Measurements from ENCODE around the gene IQGAP3.
"Not testable (repeated sequence)": the region's sequence is repeated elsewhere in the genome, so short reads cannot be mapped to it uniquely, and the experiment has no call there.

IQGAP3 gene

DNA sequence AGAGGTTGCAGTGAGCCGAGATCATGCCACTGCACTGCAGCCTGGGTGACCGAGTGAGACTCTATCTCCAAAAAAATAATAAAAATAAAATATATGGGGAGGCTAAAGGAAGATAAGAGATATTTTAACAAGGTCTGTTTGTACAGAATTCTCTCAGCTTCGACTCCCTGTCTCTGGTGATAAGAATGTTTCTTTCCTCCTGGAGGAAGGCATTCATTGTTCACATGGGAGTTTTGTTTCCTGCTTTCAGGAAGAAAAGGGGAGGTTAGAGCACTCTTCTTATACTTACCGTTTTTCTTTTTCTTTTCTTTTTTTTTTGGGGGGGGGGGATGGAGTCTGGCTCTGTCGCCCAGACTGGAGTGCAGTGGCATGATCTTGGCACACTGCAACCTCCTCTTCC, 17.2 kb upstream of the IQGAP3 start:
- Histone ChIP-seq H3F3A (ENCODE audit: insufficient read depth, low read length) (peaks cover 25% of the 10 kb centered on the region), H3K4me1 (ENCODE audit: low read length) (peaks cover 20% of the 10 kb centered on the region)
- TF ChIP-seq, protein P1, sequence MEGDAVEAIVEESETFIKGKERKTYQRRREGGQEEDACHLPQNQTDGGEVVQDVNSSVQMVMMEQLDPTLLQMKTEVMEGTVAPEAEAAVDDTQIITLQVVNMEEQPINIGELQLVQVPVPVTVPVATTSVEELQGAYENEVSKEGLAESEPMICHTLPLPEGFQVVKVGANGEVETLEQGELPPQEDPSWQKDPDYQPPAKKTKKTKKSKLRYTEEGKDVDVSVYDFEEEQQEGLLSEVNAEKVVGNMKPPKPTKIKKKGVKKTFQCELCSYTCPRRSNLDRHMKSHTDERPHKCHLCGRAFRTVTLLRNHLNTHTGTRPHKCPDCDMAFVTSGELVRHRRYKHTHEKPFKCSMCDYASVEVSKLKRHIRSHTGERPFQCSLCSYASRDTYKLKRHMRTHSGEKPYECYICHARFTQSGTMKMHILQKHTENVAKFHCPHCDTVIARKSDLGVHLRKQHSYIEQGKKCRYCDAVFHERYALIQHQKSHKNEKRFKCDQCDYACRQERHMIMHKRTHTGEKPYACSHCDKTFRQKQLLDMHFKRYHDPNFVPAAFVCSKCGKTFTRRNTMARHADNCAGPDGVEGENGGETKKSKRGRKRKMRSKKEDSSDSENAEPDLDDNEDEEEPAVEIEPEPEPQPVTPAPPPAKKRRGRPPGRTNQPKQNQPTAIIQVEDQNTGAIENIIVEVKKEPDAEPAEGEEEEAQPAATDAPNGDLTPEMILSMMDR (IDR thresholded peaks at IDR 0.05; ENCODE audit: low read length) = no peak
- TF ChIP-seq EZH2 (optimal IDR thresholded peaks at IDR 0.05; ENCODE audit: low read depth, low read length) = no peak
- no peak for TF ChIP-seq EZH2phosphoT487 (IDR thresholded peaks at IDR 0.05; ENCODE audit: low read length)

DNA sequence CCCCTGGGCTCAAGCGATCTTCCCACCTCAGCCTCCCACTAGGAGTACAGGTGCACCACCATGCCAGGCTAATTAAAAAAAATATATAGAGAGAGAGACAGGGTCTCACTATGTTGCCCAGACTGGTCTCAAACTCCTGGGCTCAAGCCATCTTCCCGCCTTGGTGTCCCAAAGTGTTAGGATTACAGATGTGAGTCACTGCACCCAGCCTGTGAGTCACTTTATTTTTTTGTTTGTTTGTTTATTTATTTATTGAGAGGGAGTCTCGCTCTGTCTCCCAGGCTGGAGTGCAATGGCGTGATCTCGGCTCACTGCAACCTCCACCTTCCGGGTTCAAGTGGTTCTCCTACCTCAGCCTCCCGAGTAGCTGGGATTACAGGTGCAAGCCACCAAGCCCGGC, 15.6 kb upstream of the IQGAP3 start:
- DNase-seq; H3K36me3 ChIP-seq (replicated peaks; ENCODE audit: insufficient read depth, low read length): not testable (repeated sequence)
- H3K4me1 ChIP-seq (ENCODE audit: low read length) = peaks cover 18% of the 10 kb centered on the region

More for the DNA sequence above, 17.2 kb upstream of the IQGAP3 start:
- Histone ChIP-seq H3K36me3 (replicated peaks; ENCODE audit: insufficient read depth, low read length) (no peaks in the 10 kb centered on the region), H3K79me2 (ENCODE audit: low read length) (peaks cover 22% of the 10 kb centered on the region), H4K20me1 (ENCODE audit: insufficient read depth, low read length) (no peaks in the 10 kb centered on the region), H3K27ac (ENCODE audit: low read length) (no peak overlapping the region), H2AFZ (ENCODE audit: low read length) (no peak overlapping the region), H3K27me3 (replicated peaks; ENCODE audit: insufficient read depth, low read length) (no peaks in the 10 kb centered on the region), H3K9me3 (replicated peaks; ENCODE audit: insufficient read depth, low read length) (no peaks in the 10 kb centered on the region), H3K4me3 (ENCODE audit: low read length) (no peak overlapping the region), H3K9me2 (replicated peaks; ENCODE audit: insufficient read depth, low read length) (no peaks in the 10 kb centered on the region), H3K4me2 (ENCODE audit: low read depth, low read length) (no peak overlapping the region), H3K9ac (ENCODE audit: low read length) (no peak overlapping the region)
- DNase-seq = no peak

DNA sequence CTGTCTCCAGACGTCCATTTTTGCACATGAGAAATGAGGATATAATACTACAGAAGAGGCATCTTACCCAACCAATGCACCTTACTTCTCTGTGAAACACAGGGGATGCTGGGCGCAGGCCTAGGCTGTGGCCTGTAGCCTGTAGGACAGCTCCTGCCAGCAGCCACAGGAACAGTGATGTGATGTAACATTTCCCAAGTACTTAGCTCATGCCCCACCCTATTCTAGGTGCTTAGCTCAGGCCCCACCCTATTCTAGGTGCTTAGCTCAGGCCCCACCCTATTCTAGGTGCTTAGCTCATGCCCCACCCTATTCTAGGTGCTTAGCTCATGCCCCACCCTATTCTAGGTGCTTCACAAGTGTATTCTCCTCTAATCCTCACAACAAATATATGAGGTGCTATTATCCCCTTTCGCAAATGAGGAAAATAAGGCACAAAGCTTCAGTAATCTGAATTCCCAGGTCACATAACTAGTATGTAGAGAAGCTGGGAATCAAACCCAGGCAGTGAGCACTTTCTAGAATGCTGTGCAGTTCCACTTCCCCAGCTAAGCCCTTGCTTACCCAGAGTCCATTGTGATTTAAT, 14.6 kb upstream of the IQGAP3 start:
- Histone ChIP-seq H3K4me2 (ENCODE audit: low read depth, low read length) (no peak overlapping the region), H3K9me3 (replicated peaks; ENCODE audit: insufficient read depth, low read length) (no peaks in the 10 kb centered on the region), H3F3A (ENCODE audit: insufficient read depth, low read length) (peaks cover 10% of the 10 kb centered on the region; the same call in 1 of the 2 replicates), H3K4me1 (ENCODE audit: low read length) (peaks cover 10% of the 10 kb centered on the region), H2AFZ (ENCODE audit: low read length) (no peak overlapping the region), H3K27ac (ENCODE audit: low read length) (no peak overlapping the region), H3K9ac (ENCODE audit: low read length) (no peak overlapping the region), H3K4me3 (ENCODE audit: low read length) (no peak overlapping the region), H3K79me2 (ENCODE audit: low read length) (peaks cover 3% of the 10 kb centered on the region), H3K9me2 (replicated peaks; ENCODE audit: insufficient read depth, low read length) (no peaks in the 10 kb centered on the region), H3K27me3 (replicated peaks; ENCODE audit: insufficient read depth, low read length) (no peaks in the 10 kb centered on the region), H3K36me3 (replicated peaks; ENCODE audit: insufficient read depth, low read length) (no peaks in the 10 kb centered on the region), H4K20me1 (ENCODE audit: insufficient read depth, low read length) (no peaks in the 10 kb centered on the region)
- DNase-seq = no peak
- TF ChIP-seq, protein P1 (IDR thresholded peaks at IDR 0.05; ENCODE audit: low read length) = no peak
- no peak for TF ChIP-seq EZH2phosphoT487 (IDR thresholded peaks at IDR 0.05; ENCODE audit: low read length)
- TF ChIP-seq EZH2 (optimal IDR thresholded peaks at IDR 0.05; ENCODE audit: low read depth, low read length) = no peak

More for the DNA sequence above, 15.6 kb upstream of the IQGAP3 start:
- not testable (repeated sequence) for H4K20me1 ChIP-seq (ENCODE audit: insufficient read depth, low read length); H3K9me3 ChIP-seq (replicated peaks; ENCODE audit: insufficient read depth, low read length); H3K27me3 ChIP-seq (replicated peaks; ENCODE audit: insufficient read depth, low read length); H3K4me3 ChIP-seq (ENCODE audit: low read length); H3K9me2 ChIP-seq (replicated peaks; ENCODE audit: insufficient read depth, low read length); H3K4me2 ChIP-seq (ENCODE audit: low read depth, low read length); H2AFZ ChIP-seq (ENCODE audit: low read length); H3K27ac ChIP-seq (ENCODE audit: low read length); H3K9ac ChIP-seq (ENCODE audit: low read length)
- Histone ChIP-seq H3F3A (ENCODE audit: insufficient read depth, low read length) (peaks cover 19% of the 10 kb centered on the region), H3K79me2 (ENCODE audit: low read length) (peaks cover 12% of the 10 kb centered on the region)

DNA sequence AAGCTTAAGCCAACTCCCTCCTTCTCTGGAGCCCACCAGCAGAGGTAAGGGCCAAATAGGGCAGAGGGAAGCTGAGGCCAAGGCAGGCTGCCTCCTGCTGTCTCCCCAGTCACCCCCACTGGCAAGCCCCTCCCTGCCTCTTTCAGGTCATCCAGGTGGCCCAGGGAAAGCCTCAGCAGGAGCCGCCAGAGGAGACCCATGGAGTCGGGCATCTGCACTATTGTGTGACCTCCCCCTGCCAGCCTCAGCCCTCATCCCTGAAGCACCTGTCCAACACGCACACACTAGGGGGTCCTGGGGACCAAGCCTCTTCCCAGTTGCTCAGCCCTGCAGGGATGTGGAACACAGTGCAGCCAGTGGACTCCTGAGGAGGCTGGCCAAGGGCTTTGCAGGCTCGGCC, 14.0 kb upstream of the IQGAP3 start:
- Histone ChIP-seq H3K36me3 (replicated peaks; ENCODE audit: insufficient read depth, low read length) (no peaks in the 10 kb centered on the region), H3K9ac (ENCODE audit: low read length) (no peak overlapping the region), H3K79me2 (ENCODE audit: low read length) (no peaks in the 10 kb centered on the region), H3K9me3 (replicated peaks; ENCODE audit: insufficient read depth, low read length) (no peaks in the 10 kb centered on the region), H3F3A (ENCODE audit: insufficient read depth, low read length) (0 out of 2 replicates have a peak, but pooled peaks cover 8% of the 10 kb centered on the region), H3K4me3 (ENCODE audit: low read length) (no peak overlapping the region), H4K20me1 (ENCODE audit: insufficient read depth, low read length) (no peaks in the 10 kb centered on the region), H3K27me3 (replicated peaks; ENCODE audit: insufficient read depth, low read length) (no peaks in the 10 kb centered on the region), H3K9me2 (replicated peaks; ENCODE audit: insufficient read depth, low read length) (no peaks in the 10 kb centered on the region), H2AFZ (ENCODE audit: low read length) (no peak overlapping the region), H3K4me2 (ENCODE audit: low read depth, low read length) (no peak overlapping the region), H3K27ac (ENCODE audit: low read length) (no peak overlapping the region), H3K4me1 (ENCODE audit: low read length) (peaks cover 10% of the 10 kb centered on the region)
- TF ChIP-seq, protein P1 (IDR thresholded peaks at IDR 0.05; ENCODE audit: low read length) = no peak
- TF ChIP-seq EZH2phosphoT487 (IDR thresholded peaks at IDR 0.05; ENCODE audit: low read length) (no peak), EZH2 (optimal IDR thresholded peaks at IDR 0.05; ENCODE audit: low read depth, low read length) (no peak)
- no peak for DNase-seq
